GM04504 (cell line): ENCODE measurements around the gene CSPG5.

Source experiments
- DNase-seq: peaks from one replicate; pipeline ENCODE4 v3.0.0-alpha.2; 2012; ENCODE audit warnings: low read depth

CSPG5 gene, protein sequence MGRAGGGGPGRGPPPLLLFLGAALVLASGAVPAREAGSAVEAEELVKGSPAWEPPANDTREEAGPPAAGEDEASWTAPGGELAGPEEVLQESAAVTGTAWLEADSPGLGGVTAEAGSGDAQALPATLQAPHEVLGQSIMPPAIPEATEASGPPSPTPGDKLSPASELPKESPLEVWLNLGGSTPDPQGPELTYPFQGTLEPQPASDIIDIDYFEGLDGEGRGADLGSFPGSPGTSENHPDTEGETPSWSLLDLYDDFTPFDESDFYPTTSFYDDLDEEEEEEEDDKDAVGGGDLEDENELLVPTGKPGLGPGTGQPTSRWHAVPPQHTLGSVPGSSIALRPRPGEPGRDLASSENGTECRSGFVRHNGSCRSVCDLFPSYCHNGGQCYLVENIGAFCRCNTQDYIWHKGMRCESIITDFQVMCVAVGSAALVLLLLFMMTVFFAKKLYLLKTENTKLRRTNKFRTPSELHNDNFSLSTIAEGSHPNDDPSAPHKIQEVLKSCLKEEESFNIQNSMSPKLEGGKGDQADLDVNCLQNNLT

DNA sequence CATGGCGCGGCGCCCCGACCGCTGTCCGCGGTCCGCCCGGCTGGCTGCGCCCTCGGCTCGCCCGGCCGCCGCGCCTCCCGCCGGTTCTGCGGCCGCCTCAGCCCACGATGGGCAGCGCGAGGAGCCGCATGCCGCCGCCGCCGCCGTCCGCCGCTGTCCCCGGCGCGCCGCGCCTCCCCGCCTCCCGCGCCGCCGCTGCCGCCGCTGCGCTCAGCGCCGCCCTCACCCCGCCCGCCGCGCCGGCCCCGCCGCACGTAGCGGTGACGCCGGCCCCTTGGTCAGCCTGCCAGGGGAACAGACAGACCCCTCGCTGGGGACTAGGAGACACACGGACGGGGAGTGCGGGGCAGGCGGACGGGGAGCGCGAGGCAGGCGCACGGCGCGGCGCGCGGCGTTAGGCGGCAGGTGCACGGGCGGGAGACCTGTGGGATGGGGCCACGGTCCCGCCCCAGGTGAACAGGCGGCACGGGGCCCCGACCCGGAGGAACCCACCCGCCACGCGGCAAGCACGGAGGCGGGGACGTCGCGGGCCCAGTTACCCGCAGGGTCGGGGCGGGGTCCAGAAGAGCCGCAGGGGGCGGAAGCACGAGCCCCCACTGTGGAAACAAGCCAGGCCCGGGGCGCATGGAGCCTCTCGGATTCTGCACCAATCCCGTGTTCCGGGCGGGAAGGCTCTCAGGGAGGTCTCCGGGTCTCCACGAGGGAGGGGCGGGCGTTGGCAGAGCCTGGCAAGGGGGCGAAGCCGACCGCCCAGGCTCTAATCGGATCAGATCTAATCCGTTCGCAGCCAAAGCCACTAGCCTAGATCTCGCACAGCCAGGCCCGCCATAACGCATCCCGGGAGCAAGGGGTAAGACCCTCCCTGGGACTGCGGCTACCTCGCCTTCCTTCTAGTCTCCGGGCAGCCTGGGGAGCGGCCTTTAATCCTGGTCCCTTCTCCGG lies at the start of gene CSPG5:
Gene CSPG5, minus strand, starts transcription at position 175 of the 942 bp plus-strand sequence. Its CDS starts 172 bp downstream, at position 3.
- no peak for DNase-seq

GRCh38 chr3:47628426-47628825 lies 49.8 kb upstream of the CSPG5 start:
- DNase-seq: no peak

GRCh38 chr3:47622671-47623461 lies 44.2 kb upstream of the CSPG5 start:
- DNase-seq: no peak

DNA sequence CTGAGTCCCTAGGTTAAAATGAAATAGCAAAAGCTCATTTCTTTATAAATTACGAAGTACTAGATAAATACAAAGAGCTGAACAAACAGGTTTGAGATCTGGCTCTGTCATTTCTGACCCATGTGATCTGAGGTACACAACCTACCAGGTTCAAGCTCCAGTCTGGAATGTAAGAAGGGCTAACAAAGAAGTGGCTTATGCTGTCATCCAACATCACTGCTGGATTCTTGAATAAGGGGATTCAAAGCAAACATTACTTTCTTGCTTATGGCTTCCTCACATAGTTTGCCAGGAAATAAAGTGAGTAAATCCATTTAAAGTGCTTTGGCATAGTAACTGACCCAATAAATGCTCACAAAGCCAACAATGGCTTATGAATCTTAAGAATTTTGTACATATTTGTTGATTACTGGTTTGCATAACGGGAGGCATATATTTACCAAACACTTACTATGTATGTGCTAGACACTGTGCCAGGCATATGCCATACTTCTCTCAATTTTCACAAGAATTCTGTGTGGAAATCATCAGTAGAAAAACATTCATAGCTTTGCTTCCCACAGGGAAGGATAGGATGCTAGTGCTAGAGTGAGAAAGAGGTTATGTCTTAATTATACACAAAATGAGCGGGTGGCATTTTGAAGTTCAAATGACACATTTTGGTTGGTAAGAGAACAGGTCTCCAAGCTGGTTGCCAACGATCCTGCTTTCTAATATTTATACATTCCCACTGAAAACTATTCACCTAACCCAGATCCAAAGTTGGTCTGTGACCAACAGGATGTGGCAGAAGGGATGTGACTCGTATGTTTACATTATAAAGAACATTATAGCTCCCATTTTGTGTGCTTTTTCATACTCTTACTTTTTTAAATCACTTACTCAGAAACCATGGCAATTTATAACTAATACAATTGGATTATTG lies 38.7 kb upstream of the CSPG5 start:
- DNase-seq: peak; percentile 4

DNA sequence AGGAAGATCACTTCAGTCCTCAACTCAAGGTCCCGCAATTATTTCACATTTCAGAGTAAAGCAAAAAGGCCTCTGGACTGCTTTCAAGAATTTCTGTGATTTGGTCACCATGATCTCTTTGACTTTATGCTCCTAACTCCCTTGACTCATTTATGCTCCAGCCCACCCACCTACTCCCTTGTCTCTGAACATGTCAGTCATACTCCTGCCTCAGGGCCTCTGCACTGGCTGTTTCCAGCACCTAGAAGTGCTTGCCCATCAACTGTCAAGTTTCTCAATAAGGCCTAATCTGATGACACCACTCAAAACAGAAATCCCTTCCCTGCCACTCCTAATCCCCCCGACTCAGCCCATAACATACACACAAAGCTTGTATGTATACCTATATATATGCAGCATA lies 36.1 kb upstream of the CSPG5 start:
- no peak for DNase-seq

GRCh38 chr3:47613722-47614121 lies 35.1 kb upstream of the CSPG5 start:
- DNase-seq: no peak

- DNase-seq: no peak
Observed at GRCh38 chr3:47612879-47613278, 34.2 kb upstream of the CSPG5 start.

DNA sequence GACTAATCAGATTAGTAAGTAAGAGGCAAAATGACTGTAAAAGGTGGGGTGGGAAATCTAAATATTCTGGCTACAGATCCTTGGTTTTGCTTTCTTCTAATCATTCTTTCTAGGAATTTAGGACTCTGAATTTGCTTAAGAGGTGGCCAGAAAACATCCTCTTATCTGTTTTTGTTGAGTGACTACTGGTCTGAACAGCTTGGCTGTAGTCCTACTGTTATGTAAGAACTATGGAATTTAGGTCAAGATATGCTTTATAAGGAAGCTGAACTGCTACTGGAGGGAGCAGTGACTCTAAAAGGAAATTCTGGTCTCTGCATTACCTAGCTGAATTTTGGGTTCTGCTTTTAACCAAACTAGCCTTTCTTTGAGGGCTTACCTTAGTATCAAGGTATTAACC lies 33.5 kb upstream of the CSPG5 start:
- peak; percentile 21 for DNase-seq

- no peak for DNase-seq
Observed at GRCh38 chr3:47611576-47611975, 32.9 kb upstream of the CSPG5 start.

- DNase-seq: no peak
Observed at GRCh38 chr3:47610583-47610982, 31.9 kb upstream of the CSPG5 start.

DNA sequence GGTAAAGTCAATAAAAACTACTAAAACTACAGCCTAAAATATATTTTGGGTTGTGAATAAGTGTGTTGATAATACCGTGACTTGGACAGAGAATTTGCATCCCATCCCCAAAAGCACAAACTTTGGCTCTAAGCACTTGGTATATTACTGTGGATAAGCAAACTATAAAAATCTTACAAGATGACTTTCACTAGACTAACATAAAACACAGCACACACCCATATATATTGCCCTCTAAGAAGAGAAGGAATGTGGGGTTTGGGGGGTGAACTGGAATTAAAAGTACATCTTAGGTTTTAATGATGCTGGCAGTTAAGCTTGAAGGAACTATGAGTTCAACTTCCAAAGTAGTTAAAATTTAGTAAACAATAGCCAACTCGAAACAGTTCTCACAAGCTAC lies 28.7 kb upstream of the CSPG5 start:
- no peak for DNase-seq

DNA sequence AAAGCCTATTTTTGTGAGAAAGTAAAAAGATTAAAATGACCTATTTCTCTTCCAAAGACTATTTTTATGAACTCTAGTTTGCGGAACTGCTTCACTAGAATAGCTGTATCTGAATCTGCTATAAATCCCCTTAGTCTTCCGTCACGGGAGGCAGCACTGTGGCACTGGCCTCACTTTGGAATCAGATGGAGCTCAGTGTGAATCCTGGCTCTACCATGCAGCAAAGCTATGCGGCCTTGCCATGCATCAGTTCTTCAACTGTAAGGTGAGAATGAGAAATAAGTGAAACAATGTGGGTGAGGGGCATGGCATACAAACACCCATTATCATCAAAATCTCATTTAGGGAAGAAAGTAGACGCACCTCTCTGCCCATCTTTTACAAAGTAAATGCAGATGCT lies 27.5 kb upstream of the CSPG5 start:
- no peak for DNase-seq

GRCh38 chr3:47605652-47606051 lies 27.0 kb upstream of the CSPG5 start:
- DNase-seq: no peak

GRCh38 chr3:47604145-47604544 lies 25.5 kb upstream of the CSPG5 start:
- DNase-seq: no peak

GRCh38 chr3:47603332-47603731 lies 24.7 kb upstream of the CSPG5 start:
- DNase-seq: no peak

DNA sequence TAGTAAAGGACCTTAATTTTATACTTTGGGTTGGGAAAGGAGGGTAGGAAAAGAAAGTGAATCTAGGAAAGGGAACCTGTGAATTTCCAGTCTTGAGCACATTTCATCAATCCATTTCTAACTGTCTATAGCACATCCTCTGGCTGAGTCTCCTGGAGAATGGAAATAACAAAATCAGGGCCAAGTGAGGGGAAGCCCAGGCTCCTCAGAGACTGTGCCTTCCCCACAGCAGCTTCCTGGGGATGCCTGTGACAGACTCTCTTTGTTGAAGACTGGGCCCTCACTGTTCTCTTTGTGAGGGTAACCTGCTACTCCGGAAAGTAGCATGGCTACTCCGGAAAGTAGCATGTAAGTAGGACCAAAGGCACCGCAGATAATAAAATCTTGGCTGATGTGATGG lies 22.6 kb upstream of the CSPG5 start:
- DNase-seq: no peak

DNA sequence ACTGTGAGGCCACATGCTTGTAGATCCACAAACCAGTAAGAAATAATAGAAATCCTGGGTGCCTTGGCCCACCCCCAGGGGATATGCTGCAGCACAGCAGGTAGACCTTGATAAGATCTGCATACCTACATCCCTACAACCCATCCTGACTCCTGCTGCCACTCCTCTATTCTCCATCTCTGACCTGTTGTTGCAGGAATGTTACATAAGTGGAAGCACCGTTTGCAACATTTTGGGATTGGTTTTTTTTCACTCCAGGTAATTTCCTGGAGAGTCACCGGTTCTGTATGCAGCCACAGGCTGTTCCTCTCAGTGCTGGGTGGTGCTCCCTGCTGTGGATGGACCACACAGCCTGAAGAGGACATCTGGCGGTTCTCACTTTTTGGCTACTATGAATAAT lies 16.1 kb upstream of the CSPG5 start:
- no peak for DNase-seq

DNA sequence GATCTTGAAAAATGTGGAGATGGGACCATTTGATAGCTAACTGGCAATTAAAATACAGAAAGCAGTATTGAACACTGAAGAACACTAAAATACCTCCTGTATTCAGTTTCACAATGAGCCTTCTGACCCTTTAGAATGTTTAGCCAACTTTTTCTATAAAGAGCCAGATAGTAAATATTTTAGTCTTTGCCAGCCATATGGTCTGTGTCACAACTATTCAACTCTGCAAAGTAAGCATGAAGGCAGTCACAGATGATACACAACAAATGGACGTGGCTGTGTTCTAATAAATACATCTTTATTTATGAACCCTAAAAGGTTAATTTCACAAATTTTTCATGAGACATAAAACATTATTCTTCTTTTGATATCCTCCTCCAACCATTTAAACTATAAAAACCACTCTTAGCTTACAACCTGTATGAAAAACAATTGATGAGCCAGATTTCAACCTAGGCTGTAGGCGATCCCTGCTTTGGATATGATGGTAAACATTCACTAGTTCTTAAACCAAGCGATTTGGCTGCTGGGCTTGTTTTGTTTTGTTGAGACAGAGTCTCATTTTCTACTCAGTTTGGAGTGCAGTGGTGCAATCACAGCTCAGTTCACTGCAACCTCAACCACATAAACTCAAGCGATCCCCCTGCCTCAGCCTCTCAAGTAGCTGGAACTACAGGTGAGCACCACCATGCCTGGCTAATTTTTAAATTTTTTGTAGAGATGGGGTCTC lies 13.6 kb upstream of the CSPG5 start:
- DNase-seq: no peak

- no peak for DNase-seq
Observed at GRCh38 chr3:47590216-47590615, 11.6 kb upstream of the CSPG5 start.

GRCh38 chr3:47588587-47588986 lies 9.9 kb upstream of the CSPG5 start:
- no peak for DNase-seq
